ENCODE data around the gene USP32.
"Not testable (repeated sequence)": the region's sequence is repeated elsewhere in the genome, so short reads cannot be mapped to it uniquely, and the experiment has no call there.

The USP32 gene

DNA sequence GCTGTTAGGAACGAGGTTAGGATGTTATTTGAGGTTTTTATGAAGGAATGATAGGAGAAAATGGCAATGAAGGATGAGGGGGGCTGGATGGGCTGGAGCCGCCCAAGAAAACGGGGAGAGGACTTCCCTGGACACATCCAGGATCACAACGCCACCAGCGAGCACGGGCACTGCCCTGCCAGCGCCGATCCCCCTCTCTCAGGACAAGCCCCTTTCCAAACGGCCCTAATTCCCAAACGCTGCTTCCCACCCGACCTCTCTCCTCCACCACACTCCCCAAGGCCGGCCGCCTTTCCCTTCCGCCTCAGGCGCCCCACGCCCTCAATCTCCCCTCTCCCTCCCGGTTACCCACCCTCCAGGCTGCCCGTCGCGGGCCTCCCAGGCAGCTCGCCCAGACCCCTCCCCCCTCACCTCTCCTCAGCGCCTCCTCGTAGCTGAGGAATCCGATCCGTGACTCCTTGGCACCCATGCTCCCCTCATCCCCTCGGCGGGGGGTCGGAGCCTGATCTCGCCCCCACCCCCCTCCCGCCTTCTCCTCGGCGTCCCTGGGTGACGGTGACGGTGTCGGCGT, 377 bp downstream of the USP32 start:
- in situ Hi-C loops (cut with HindIII; ENCODE audit: low sequenced_read_pairs), result no loop called here
- DNase-seq (ENCODE audit: low read depth, low spot score), result peak; percentile 23
- peak overlapping the region; percentile 74 for H3K4me3 ChIP-seq (ENCODE audit: low read depth, low read length)
- TF ChIP-seq, protein P1, sequence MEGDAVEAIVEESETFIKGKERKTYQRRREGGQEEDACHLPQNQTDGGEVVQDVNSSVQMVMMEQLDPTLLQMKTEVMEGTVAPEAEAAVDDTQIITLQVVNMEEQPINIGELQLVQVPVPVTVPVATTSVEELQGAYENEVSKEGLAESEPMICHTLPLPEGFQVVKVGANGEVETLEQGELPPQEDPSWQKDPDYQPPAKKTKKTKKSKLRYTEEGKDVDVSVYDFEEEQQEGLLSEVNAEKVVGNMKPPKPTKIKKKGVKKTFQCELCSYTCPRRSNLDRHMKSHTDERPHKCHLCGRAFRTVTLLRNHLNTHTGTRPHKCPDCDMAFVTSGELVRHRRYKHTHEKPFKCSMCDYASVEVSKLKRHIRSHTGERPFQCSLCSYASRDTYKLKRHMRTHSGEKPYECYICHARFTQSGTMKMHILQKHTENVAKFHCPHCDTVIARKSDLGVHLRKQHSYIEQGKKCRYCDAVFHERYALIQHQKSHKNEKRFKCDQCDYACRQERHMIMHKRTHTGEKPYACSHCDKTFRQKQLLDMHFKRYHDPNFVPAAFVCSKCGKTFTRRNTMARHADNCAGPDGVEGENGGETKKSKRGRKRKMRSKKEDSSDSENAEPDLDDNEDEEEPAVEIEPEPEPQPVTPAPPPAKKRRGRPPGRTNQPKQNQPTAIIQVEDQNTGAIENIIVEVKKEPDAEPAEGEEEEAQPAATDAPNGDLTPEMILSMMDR (IDR thresholded peaks at IDR 0.05; ENCODE audit: low read depth, low read length), result no peak

DNA sequence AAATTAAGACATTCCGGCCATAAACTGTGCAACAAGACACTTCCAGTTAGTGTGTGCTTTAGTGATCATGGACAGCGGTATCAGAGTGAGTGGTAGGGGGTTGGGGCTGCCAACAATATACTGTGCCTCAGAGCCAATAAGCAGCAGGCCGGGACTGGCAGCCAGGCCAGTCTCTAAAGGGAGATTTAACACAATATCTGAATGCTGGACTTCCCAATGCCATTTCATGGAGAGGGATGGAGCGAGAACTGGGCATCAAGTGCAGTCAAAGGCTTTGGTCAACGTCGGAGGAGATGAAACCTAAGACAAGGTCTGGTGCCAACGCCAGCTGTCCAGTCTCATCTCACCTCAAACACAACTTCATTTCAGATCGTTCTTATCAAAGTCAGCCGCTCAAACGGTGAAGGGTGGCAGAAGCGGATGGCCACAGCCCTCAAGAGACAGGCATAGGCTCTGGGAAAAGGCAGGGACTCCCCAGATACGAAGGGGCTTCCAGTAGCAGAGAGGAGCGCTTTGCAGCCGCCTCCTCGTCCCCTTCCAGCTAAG, 935 bp downstream of the USP32 start:
- in situ Hi-C loops (cut with HindIII; ENCODE audit: low sequenced_read_pairs), result no loop called here
- peak; percentile 51 for DNase-seq (ENCODE audit: low read depth, low spot score)
- TF ChIP-seq, protein P1 (IDR thresholded peaks at IDR 0.05; ENCODE audit: low read depth, low read length), result no peak
- peak overlapping the region; percentile 74 for H3K4me3 ChIP-seq (ENCODE audit: low read depth, low read length)

DNA sequence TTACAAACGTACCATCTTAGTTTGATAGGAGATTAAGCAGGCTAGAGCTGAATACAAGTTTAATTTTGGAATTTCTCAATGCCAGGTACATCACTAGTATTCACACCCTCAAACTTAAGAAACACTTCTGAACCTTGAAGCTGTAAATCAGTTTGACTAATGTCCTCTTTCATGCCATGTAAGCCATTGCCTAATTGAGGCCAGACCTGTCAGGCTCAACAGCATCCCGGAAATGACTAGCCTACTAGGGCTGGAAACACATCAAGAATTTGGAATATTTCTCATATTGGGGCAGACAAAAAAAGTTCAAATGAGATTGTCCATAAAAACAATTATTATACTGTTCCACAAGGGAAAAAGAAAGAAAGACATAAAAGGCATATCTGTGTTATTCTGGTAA, 1.7 kb downstream of the USP32 start:
- in situ Hi-C loops (cut with HindIII; ENCODE audit: low sequenced_read_pairs), result no loop called here
- peak; percentile 35 for DNase-seq (ENCODE audit: low read depth, low spot score)
- TF ChIP-seq, protein P1 (IDR thresholded peaks at IDR 0.05; ENCODE audit: low read depth, low read length), result no peak
- H3K4me3 ChIP-seq (ENCODE audit: low read depth, low read length), result peak overlapping the region; percentile 74

DNA sequence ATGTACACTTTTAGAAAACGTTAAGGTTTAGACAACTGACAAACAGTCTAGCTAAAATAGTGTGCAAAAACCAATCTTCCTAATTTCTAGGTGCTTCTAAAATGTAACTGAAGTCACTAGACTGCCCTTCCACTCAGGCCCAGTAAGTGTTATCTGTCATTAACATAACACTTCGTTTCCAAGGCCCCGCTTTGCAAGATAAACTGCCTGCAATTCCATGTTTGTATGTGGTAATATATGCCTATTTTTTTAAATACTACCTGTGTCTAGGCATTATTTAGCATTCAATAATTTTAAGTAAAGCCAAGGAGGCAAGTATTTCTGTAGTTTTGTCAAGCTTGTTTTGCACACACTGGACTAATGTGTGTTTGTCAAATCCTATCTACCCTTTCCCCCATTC, 3.2 kb downstream of the USP32 start:
- in situ Hi-C loops (cut with HindIII; ENCODE audit: low sequenced_read_pairs), result no loop called here

DNA sequence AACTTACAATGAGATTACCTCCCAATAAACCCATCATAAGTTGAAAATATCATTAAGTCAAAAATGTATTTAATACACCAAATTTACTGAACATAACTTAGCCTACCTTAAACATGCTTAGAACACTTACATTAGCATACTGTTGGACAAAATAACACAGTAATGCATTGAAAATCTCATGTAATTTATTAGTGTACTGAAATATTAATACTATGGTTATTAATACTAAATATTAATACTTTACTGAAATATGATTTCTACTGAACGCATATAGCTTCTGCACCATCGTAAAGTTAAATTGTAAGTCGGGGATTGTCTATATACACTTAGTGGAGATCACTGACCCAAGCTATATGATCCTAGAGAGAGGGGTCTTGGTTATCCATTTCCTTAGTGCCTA, 4.3 kb downstream of the USP32 start:
- H3K4me3 ChIP-seq (ENCODE audit: low read depth, low read length), result no peak overlapping the region
- TF ChIP-seq, protein P1 (IDR thresholded peaks at IDR 0.05; ENCODE audit: low read depth, low read length), result no peak
- in situ Hi-C loops (cut with HindIII; ENCODE audit: low sequenced_read_pairs), result no loop called here

More for the DNA sequence above, 3.2 kb downstream of the USP32 start:
- TF ChIP-seq, protein P1 (IDR thresholded peaks at IDR 0.05; ENCODE audit: low read depth, low read length), result no peak
- H3K4me3 ChIP-seq (ENCODE audit: low read depth, low read length), result no peak overlapping the region
- no peak for DNase-seq (ENCODE audit: low read depth, low spot score)

DNA sequence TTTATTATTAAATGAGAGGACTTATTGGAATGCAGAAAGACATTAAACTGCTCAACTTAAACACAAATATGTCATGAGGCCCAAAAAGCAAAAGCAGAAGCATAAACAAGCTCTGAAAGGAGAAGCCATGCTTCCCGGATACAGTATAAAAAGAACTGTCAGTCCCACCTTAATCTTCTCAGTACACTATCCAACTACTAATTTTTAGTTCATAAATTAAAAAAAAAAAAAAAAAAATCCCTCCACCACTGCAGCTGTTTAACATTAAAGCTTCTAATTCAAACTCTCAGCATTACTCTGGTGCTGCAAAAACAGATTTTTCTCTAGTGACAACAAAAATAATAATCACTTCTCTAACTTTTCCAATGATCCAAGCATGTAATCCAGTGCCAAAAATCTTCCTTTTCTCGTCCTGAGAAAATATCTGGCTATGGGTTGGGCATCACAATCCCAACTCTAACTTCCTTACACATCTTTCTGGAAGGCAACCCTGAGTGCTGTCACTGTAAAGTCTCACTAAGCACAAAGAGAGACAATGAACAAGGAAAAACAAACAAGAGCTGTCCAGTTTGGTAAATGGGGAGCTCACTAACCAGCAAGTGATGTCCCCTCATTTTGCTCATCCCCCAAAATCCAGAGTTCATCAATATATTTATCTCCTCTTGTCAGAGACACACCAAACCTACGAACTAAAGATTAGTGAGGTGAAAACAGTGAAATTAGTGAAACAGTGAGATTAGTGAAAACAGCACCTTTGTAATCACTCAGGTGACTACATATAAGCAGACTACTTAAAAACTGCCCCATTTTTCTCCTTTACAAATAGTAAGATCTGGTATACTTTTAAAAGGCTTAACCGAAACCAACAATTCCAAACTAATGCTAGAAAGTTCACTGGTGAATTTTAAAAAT, 5.5 kb downstream of the USP32 start:
- no peak for DNase-seq (ENCODE audit: low read depth, low spot score)
- in situ Hi-C loops (cut with HindIII; ENCODE audit: low sequenced_read_pairs), result no loop called here
- H3K4me3 ChIP-seq (ENCODE audit: low read depth, low read length), result no peak overlapping the region
- TF ChIP-seq, protein P1 (IDR thresholded peaks at IDR 0.05; ENCODE audit: low read depth, low read length), result no peak

More for the DNA sequence above, 4.3 kb downstream of the USP32 start:
- no peak for DNase-seq (ENCODE audit: low read depth, low spot score)

DNA sequence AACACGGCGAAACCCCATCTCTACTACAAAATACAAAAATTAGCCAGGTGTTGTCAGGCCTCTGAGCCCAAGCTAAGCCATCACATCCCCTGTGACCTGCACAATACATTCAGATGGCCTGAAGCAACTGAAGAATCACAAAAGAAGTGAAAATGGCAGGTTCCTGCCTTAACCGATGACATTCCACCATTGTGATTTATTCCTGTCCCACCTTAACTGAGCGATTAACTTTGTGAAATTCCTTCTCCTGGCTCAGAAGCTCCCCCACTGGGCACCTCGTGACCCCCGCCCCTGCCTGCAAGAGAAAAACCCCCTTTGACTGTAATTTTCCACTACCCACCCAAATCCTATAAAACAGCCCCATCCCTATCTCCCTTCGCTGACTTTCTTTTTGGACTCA, 7.0 kb downstream of the USP32 start:
- DNase-seq (ENCODE audit: low read depth, low spot score); in situ Hi-C loops (cut with HindIII; ENCODE audit: low sequenced_read_pairs); H3K4me3 ChIP-seq (ENCODE audit: low read depth, low read length): not testable (repeated sequence)

All from astrocyte of the spinal cord (primary cell).